Psoas muscle (tissue), 8 donors: ENCODE results near the gene MYO1H. TPM values are rescaled to one million over a fixed set of nuclear protein-coding genes. Genes with fewer than 3 reads are reported as not detected.

Experiments used
- ATAC-seq, 4 donors: fragments of 200-7000 bp; cut with Tn5 transposase; one replicate each; pipeline ENCODE4 v1.9.1; 2020; ENCODE audit warnings: moderate library complexity in 3 of 4, mild to moderate bottlenecking in 2 of 4
- DNase-seq, 2 donors: peaks; one replicate each; pipeline ENCODE4 v3.0.0-alpha.2; 2020
- H3K27ac ChIP-seq: fragments of 200-600 bp; one replicate; pipeline ENCODE4 v1.8.0; 2022
- H3K27me3 ChIP-seq, 3 donors: fragments of 200-600 bp in 1 of 3; one replicate each; pipeline versions ENCODE4 v1.6.1 to v1.8.0; 2013 to 2022; ENCODE audit warnings: low read length in 2 of 3, mild to moderate bottlenecking in 2 of 3, moderate library complexity in 1 of 3; ENCODE audit not compliant: insufficient read depth in 3 of 3
- H3K36me3 ChIP-seq, 2 donors: fragments of 200-600 bp in 1 of 2; one replicate each; pipeline versions ENCODE4 v1.6.1 to v1.8.0; 2013 to 2022; ENCODE audit warnings: low read depth in 1 of 2, mild to moderate bottlenecking in 1 of 2, moderate library complexity in 1 of 2; ENCODE audit not compliant: insufficient read depth in 1 of 2
- H3K4me1 ChIP-seq: fragments of 200-600 bp; one replicate; pipeline ENCODE4 v1.8.0; 2022
- H3K4me3 ChIP-seq: fragments of 200-600 bp; one replicate; pipeline ENCODE4 v1.8.0; 2022; ENCODE audit warnings: mild to moderate bottlenecking
- H3K9me3 ChIP-seq: fragments of 200-600 bp; one replicate; pipeline ENCODE4 v1.8.0; 2022
- WGBS, 3 donors: extraction: QIAGEN DNeasy Blood & Tissue Kit; methylation state at CpG; one replicate each; pipeline versions ENCODE4 v1.1.6 to v1.1.7; 2013; 5-methylcytosine and 5-hydroxymethylcytosine counted together
- intact Hi-C, 2 donors: fragments of 100-400 bp; cut with DNase I; formaldehyde crosslinking; loops; one replicate each; pipeline versions ENCODE4 v1.11.0 to v1.14.2; 2022
- polyA plus RNA-seq, 3 donors: library from polyadenylated mRNA; stranded (reverse); fragments of 200-250 nt; gene quantifications; one replicate each; pipeline ENCODE4 v1.2.3, GENCODE V29; 2013
- total RNA-seq, 4 donors: library from RNA; stranded (reverse); fragmentation: NEBNext Ultra II Directional in 2 of 4; extraction: Animal tissue kit (Norgen Biotek cat#: 25700) in 2 of 4; gene quantifications; one replicate each; pipeline versions ENCODE4 v1.2.1 to v1.2.4, GENCODE V29; 2021 to 2023
- TF ChIP-seq, protein P1 (sequence below): fragments of 200-600 bp; IDR thresholded peaks from one replicate; pipeline ENCODE4 v1.8.0; 2022; ENCODE audit warnings: antibody characterized with exemption
- donor health status: healthy with polysubstance abuse.
- donor health status: DM: no; HTN: no; CAD: no; lungs with moderate emphysema.
- donor health status: Bipolar disorder and iron deficiency.
- donor health status: healthy.
- donor health status: DM: yes; HTN: yes; CAD: no.
- donor health status: DM: no; HTN: no; CAD: no.
- donor health status: DM: no; HTN: no; CAD: no.
- donor health status: DM: yes; HTN: yes; CAD: no.

MYO1H gene
- total and polyA plus RNA-seq, 7 donors: 0.10 TPM; not detected in 6

DNA sequence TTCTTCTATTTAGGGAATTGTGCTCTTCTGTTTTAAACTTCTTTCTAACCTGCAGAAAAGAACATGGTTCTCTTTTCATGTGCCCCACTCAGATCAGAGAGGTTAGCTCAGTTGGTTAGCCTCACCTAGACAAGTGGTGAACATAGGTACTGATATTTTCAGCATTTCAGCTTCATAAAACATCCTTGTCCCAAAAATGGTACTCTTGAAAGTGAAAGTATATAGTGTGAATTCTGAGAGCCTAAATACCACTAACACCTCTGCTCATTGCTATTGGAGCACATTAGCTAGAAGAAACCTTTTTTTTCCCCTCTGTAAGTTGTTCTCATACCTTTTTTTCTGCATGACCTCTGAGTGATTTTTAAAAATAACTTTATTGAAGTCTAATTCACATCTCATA lies 147.3 kb downstream of the MYO1H start:
- no peak for ATAC-seq
- no peak overlapping the region for H3K4me3 ChIP-seq
- no peak for DNase-seq
- TF ChIP-seq, protein P1, sequence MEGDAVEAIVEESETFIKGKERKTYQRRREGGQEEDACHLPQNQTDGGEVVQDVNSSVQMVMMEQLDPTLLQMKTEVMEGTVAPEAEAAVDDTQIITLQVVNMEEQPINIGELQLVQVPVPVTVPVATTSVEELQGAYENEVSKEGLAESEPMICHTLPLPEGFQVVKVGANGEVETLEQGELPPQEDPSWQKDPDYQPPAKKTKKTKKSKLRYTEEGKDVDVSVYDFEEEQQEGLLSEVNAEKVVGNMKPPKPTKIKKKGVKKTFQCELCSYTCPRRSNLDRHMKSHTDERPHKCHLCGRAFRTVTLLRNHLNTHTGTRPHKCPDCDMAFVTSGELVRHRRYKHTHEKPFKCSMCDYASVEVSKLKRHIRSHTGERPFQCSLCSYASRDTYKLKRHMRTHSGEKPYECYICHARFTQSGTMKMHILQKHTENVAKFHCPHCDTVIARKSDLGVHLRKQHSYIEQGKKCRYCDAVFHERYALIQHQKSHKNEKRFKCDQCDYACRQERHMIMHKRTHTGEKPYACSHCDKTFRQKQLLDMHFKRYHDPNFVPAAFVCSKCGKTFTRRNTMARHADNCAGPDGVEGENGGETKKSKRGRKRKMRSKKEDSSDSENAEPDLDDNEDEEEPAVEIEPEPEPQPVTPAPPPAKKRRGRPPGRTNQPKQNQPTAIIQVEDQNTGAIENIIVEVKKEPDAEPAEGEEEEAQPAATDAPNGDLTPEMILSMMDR: no peak
- intact Hi-C loops: loop anchor here in 1 of 2 donors (10.0 kb wide), 1 partner anchor 260 kb away; no protein-coding TSS in a partner anchor
- peaks cover 9 to 99% of the 10 kb centered on the region in 2 donors for H3K36me3 ChIP-seq
- no peaks in the 10 kb centered on the region for H3K27me3 ChIP-seq
- no peaks in the 10 kb centered on the region for H3K9me3 ChIP-seq
- H3K27ac ChIP-seq: no peak overlapping the region
- H3K4me1 ChIP-seq: peaks cover 8% of the 10 kb centered on the region

- intact Hi-C loops: loop anchor here in 1 of 2 donors (10.0 kb wide), 1 partner anchor 262 kb away; no protein-coding TSS in a partner anchor
- Histone ChIP-seq H3K4me3 (no peak overlapping the region), H3K27ac (no peak overlapping the region), H3K9me3 (no peaks in the 10 kb centered on the region), H3K27me3 (no peaks in the 10 kb centered on the region), H3K36me3 (peaks cover 6 to 99% of the 10 kb centered on the region in 2 donors), H3K4me1 (no peaks in the 10 kb centered on the region)
- TF ChIP-seq, protein P1: no peak
- ATAC-seq (no peak), DNase-seq (no peak)
Measured at GRCh38 chr12:109496306-109496705, 148.6 kb downstream of the MYO1H start.

DNA sequence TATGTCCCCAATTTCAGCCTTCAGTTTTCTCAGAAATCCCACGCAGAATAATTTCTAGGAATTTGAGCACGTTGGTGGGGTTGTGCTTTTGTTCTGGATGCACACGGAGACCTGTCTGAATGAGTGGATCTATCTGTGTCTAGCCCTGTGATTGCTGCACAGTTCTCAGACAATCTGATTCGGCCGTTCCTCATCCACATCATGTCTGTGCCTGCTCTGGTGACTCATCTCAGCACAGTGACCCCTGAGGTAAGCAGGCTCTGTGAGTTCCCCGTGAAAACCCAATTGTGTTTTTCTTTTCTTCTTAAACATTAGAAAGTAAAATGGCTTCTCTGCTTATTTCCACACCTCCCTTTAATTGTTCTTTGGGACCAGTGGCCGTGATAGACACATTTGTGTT lies 150.0 kb downstream of the MYO1H start:
- Histone ChIP-seq H3K9me3 (no peaks in the 10 kb centered on the region), H3K4me3 (no peak overlapping the region), H3K4me1 (no peaks in the 10 kb centered on the region), H3K36me3 (peaks cover 9 to 99% of the 10 kb centered on the region in 2 donors), H3K27ac (no peak overlapping the region), H3K27me3 (no peaks in the 10 kb centered on the region)
- DNase-seq: no peak
- TF ChIP-seq, protein P1: no peak
- WGBS, 3 donors: 89 to 94% (median 91%) methylated on average over 7 of the region's 7 CpGs
- intact Hi-C loops: loop anchor here in 1 of 2 donors (10.0 kb wide), 1 partner anchor 263 kb away; no protein-coding TSS in a partner anchor
- no peak for ATAC-seq

Other genes starting within 250 kb of the MYO1H start
- gene ACACB, start 231.3 kb upstream of the MYO1H start, total RNA-seq: 100 to 1,000 TPM; 113 to 503 (median 331) TPM
- 100 to 1,000 TPM in 2 of 3 donors, 10 to 100 TPM in 1; 27.0 to 275 (median 136) TPM for gene ACACB, start 231.3 kb upstream of the MYO1H start, polyA plus RNA-seq
- not detected for gene FOXN4, start 38.6 kb upstream of the MYO1H start, total RNA-seq
- under 1 TPM in 2 of 3 donors, not detected in 1; 0.01 to 0.03 TPM for gene FOXN4, start 38.6 kb upstream of the MYO1H start, polyA plus RNA-seq
- gene KCTD10, start 129.4 kb downstream of the MYO1H start, total RNA-seq: 10 to 100 TPM; 13.0 to 21.8 (median 17.9) TPM
- gene KCTD10, start 129.4 kb downstream of the MYO1H start, polyA plus RNA-seq: 10 to 100 TPM in 2 of 3 donors, 1 to 10 TPM in 1; 7.4 to 16.0 (median 11.6) TPM
- 10 to 100 TPM; 41.7 to 50.8 (median 46.3) TPM for gene UBE3B, start 129.7 kb downstream of the MYO1H start, total RNA-seq
- gene UBE3B, start 129.7 kb downstream of the MYO1H start, polyA plus RNA-seq: 10 to 100 TPM; 13.5 to 45.0 (median 14.4) TPM
- 10 to 100 TPM; 28.5 to 43.3 (median 38.1) TPM for gene MMAB, start 225.6 kb downstream of the MYO1H start, total RNA-seq
- 10 to 100 TPM; 17.3 to 34.6 (median 24.7) TPM for gene MMAB, start 225.6 kb downstream of the MYO1H start, polyA plus RNA-seq
- gene MVK, start 225.9 kb downstream of the MYO1H start, total RNA-seq: 10 to 100 TPM in 1 of 4 donors, 1 to 10 TPM in 3; 7.5 to 11.4 (median 8.7) TPM
- gene MVK, start 225.9 kb downstream of the MYO1H start, polyA plus RNA-seq: 10 to 100 TPM in 2 of 3 donors, 1 to 10 TPM in 1; 6.4 to 10.5 (median 10.2) TPM